ENCODE measurements around the gene ZBTB17. TPM values are rescaled to one million over a fixed set of nuclear protein-coding genes. Genes with fewer than 3 reads are reported as not detected.

The ZBTB17 gene
- total and polyA plus RNA-seq, 9 of the 15 experiments (the other 6 are each of a cell fraction or from before 2014, with no cell fraction given): 1.1 to 53.4 (median 29.6) TPM

DNA sequence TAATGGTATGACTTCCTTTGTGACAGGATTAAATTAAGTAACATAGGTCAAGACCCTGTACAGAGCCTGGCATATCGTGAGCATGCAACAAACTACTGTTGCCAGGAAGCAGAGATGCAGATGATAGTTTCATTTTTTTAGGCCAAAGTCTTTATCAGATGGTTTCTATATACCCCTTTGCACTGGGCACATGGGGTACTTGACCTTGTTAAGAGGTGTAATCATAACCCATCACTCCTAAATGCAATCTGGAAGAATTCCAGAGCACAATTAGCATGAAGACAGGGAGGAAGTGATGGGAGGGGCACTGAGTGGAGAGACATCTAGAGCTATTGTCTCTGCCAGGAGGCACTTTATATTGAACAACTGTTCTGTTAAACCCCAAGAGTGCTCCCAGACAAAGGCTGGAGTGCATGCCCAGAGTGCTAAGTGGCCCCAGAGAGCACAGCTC is 22.1 kb downstream of the ZBTB17 start:
- BruUV-seq (replicated peaks): no TSS peak
- Histone ChIP-seq H3K4me3 (no peak overlapping the region), H3K27me3 (ENCODE audit: control insufficient read depth in 2 of 2, insufficient read depth in 2 of 2, low read length in 2 of 2) (no peaks in the 10 kb centered on the region), H3K79me2 (ENCODE audit: control insufficient read depth, insufficient read depth, low read length) (peaks cover 86% of the 10 kb centered on the region), H2AFZ (ENCODE audit: low read depth, low read length) (no peak overlapping the region), H3K9ac (ENCODE audit: insufficient read depth in 1 of 2, low read depth in 2 of 2, low read length in 2 of 2) (peak overlapping the region; percentile 81 to 89), H3K4me2 (ENCODE audit: insufficient read depth, low read length) (peak overlapping the region; percentile 47), H3K4me1 (replicated peaks in 1 of 2; ENCODE audit: control insufficient read depth in 2 of 2, insufficient read depth in 2 of 2, low read length in 2 of 2) (peaks cover 61 to 62% of the 10 kb centered on the region in 2 experiments), H3K9me1 (ENCODE audit: control insufficient read depth, insufficient read depth, low read length) (peaks cover 8% of the 10 kb centered on the region), H3K36me3 (ENCODE audit: control insufficient read depth, insufficient read depth, low read length) (peaks cover 22% of the 10 kb centered on the region; the same call in 2 of the 3 replicates), H3K27ac (ENCODE audit: extremely low read depth, low read depth, low read length) (peak overlapping the region; percentile 97), H4K20me1 (replicated peaks; ENCODE audit: control insufficient read depth, insufficient read depth, low read length) (peaks cover 1% of the 10 kb centered on the region; the same call in 1 of the 2 replicates), H3K9me3 (replicated peaks; ENCODE audit: control insufficient read depth, insufficient read depth, low read depth, low read length) (no peaks in the 10 kb centered on the region)
- no peak for FAIRE-seq
- 35% methylated on average over 1 of the region's 1 CpG for WGBS (ENCODE audit: insufficient coverage, low coverage, missing lambda C conversion rate)
- intact Hi-C loops (cut with micrococcal nuclease) (loop anchor here (2.0 to 5.0 kb wide), 3 partner anchors 38 to 151 kb away; no protein-coding TSS in a partner anchor), in situ Hi-C loops (cut with MboI) (no loop called here)
- POLR2A ChIA-PET: interaction anchor here (0.6 to 1.2 kb wide), 2 partner anchors 104 to 130 kb away, joined by 3 read pairs; no protein-coding TSS in a partner anchor
- ATAC-seq: no peak
- DNase-seq (ENCODE audit: extremely low read depth in 1 of 4, low spot score in 3 of 4): peak in 1 of 4 experiments; percentile 42
- CTCF ChIA-PET (ENCODE audit: low intra/inter-chr PET ratio): interaction anchor here (0.6 to 1.2 kb wide), 2 partner anchors 119 to 162 kb away, joined by 3 to 4 read pairs; no protein-coding TSS in a partner anchor
- TF ChIP-seq, protein P1, sequence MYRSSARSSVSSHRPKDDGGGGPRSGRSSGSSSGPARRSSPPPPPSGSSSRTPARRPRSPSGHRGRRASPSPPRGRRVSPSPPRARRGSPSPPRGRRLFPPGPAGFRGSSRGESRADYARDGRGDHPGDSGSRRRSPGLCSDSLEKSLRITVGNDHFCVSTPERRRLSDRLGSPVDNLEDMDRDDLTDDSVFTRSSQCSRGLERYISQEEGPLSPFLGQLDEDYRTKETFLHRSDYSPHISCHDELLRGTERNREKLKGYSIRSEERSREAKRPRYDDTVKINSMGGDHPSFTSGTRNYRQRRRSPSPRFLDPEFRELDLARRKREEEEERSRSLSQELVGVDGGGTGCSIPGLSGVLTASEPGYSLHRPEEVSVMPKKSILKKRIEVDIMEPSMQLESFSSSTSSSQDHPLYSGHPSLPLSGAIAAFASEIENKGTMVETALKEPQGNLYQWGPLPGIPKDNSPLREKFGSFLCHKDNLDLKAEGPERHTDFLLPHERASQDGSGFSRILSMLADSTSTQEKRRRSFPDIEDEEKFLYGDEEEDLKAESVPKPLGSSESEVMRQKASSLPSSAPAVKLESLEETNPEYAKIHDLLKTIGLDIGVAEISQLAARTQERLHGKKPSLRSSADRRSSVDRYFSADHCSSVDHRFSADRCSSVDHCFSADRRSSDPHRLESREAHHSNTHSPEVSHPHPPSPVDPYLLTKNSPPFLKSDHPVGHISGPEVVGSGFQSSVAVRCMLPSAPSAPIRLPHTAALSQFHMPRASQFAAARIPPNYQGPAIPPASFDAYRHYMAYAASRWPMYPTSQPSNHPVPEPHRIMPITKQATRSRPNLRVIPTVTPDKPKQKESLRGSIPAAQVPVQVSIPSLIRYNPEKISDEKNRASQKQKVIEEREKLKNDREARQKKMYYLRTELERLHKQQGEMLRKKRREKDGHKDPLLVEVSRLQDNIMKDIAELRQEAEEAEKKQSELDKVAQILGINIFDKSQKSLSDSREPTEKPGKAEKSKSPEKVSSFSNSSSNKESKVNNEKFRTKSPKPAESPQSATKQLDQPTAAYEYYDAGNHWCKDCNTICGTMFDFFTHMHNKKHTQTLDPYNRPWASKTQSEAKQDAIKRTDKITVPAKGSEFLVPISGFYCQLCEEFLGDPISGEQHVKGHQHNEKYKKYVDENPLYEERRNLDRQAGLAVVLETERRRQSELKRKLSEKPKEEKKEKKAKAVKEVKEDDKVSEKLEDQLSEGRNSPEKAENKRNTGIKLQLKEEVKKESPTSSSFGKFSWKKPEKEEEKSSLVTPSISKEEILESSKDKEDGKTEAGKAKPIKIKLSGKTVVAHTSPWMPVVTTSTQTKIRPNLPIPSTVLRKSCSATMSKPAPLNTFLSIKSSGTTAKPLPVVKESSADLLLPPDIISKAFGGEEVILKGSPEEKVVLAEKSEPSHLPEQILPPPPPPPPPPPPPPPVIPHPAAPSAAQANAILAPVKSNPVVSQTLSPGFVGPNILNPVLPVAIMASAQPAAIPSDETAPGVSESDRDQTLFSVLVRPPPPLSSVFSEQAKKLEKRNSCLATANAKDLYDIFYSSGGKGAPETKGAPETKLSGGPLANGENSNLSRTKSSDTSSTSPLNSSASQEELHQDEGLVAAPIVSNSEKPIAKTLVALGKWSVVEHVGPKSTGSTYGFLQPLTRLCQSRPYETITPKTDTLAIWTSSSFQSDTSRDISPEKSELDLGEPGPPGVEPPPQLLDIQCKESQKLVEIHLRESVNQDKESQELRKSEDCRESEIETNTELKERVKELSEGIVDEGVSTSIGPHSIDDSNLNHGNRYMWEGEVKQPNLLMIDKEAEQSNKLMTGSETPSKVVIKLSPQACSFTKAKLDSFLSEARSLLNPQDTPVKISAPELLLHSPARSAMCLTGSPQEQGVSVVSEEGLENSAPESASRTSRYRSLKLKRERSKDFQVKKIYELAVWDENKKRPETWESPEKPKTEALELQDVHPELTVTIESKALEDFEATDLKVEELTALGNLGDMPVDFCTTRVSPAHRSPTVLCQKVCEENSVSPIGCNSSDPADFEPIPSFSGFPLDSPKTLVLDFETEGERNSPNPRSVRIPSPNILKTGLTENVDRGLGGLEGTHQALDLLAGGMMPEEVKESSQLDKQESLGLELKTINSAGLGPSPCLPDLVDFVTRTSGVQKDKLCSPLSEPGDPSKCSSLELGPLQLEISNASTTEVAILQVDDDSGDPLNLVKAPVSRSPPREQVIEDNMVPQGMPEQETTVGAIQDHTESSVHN (IDR thresholded peaks at IDR 0.05; ENCODE audit: borderline replicate concordance in 1 of 2, low read depth in 1 of 2): no peak
- TF ChIP-seq POLR2B (IDR thresholded peaks at IDR 0.05; ENCODE audit: low read depth, partially characterized antibody) (no peak), GTF2E2 (tag; IDR thresholded peaks at IDR 0.05) (no peak), ZNF696 (CRISPR knock-in tag; conservative IDR thresholded peaks at IDR 0.05) (no peak), CBX1 (IDR thresholded peaks at IDR 0.05; ENCODE audit: low read depth) (no peak), SMARCC2 (IDR thresholded peaks at IDR 0.05; ENCODE audit: low read depth) (no peak), ZNF780A (CRISPR knock-in tag; IDR thresholded peaks at IDR 0.05) (no peak), PHB (CRISPR knock-in tag; IDR thresholded peaks at IDR 0.05) (no peak), TCF3 (CRISPR knock-in tag; IDR thresholded peaks at IDR 0.05) (no peak; the same call in 1 of the 2 replicates), ZNF263 (CRISPR knock-in tag; IDR thresholded peaks at IDR 0.05; ENCODE audit: borderline replicate concordance) (no peak), JUND (IDR thresholded peaks at IDR 0.05; ENCODE audit: borderline replicate concordance, low read depth, low read length) (no peak), JUND (tag; IDR thresholded peaks at IDR 0.05; ENCODE audit: borderline replicate concordance, low read depth, low read length) (0 out of 3 replicates have a peak, but pooled peaks have one; percentile 23), ELF2 (CRISPR knock-in tag; IDR thresholded peaks at IDR 0.05) (no peak)
- TF ChIP-seq, protein P2, sequence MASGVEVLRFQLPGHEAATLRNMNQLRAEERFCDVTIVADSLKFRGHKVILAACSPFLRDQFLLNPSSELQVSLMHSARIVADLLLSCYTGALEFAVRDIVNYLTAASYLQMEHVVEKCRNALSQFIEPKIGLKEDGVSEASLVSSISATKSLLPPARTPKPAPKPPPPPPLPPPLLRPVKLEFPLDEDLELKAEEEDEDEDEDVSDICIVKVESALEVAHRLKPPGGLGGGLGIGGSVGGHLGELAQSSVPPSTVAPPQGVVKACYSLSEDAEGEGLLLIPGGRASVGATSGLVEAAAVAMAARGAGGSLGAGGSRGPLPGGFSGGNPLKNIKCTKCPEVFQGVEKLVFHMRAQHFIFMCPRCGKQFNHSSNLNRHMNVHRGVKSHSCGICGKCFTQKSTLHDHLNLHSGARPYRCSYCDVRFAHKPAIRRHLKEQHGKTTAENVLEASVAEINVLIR (CRISPR knock-in tag; IDR thresholded peaks at IDR 0.05): no peak

All from K562 (cell line).